SK-N-SH treated with all-trans-retinoic acid at 6 μM for 48 hours (cell line): ENCODE measurements around the gene ANO6.

Experiments used
- OSR1 ChIP-seq: fragments of 250-450 bp; sonication (Bioruptor Pico); IDR thresholded peaks from 2 replicates; pipeline ENCODE4 v1.8.0; 2022; ENCODE audit warnings: moderate library complexity, mild to moderate bottlenecking, inconsistent platforms
- TF ChIP-seq, protein P1 (sequence below): fragments of 250-450 bp; sonication (Bioruptor Pico); IDR thresholded peaks from 2 replicates; pipeline ENCODE4 v1.5.1; 2021; ENCODE audit warnings: mild to moderate bottlenecking, moderate library complexity

GRCh38 chr12:45427042-45427441 is 211.1 kb downstream of the ANO6 start:
- TF ChIP-seq OSR1: no peak
- TF ChIP-seq, protein P1, sequence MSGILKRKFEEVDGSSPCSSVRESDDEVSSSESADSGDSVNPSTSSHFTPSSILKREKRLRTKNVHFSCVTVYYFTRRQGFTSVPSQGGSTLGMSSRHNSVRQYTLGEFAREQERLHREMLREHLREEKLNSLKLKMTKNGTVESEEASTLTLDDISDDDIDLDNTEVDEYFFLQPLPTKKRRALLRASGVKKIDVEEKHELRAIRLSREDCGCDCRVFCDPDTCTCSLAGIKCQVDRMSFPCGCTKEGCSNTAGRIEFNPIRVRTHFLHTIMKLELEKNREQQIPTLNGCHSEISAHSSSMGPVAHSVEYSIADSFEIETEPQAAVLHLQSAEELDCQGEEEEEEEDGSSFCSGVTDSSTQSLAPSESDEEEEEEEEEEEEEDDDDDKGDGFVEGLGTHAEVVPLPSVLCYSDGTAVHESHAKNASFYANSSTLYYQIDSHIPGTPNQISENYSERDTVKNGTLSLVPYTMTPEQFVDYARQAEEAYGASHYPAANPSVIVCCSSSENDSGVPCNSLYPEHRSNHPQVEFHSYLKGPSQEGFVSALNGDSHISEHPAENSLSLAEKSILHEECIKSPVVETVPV: no peak
